ENCODE results near the gene ARMH3. TPM values are rescaled to one million over a fixed set of nuclear protein-coding genes. Genes with fewer than 3 reads are reported as not detected.
"Not testable (repeated sequence)": the region's sequence is repeated elsewhere in the genome, so short reads cannot be mapped to it uniquely, and the experiment has no call there.

The ARMH3 gene
- total RNA-seq, 1 donor from 2014 or later = 28.8 TPM

DNA sequence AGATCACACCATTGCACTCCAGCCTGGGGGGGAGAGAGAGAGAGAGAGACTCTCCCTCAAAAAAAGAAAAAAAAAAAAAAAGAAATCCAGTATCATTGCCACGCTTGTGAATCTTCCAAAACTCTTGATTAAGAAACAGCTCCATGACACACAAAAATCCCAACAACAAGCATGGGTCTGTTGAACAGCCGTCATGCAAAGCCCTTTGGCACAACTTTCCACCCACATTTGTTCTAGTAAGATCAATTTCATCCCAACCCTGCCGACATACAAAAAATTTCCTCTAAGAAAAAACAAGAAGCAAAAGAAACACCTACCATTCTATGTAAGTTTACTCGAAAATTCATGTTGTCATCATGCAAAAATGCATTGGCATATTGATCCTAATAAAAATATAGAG lies 62.8 kb downstream of the ARMH3 start:
- no peak for DNase-seq (ENCODE audit: extremely low spot score, unreplicated experiment)
- no peaks in the 10 kb centered on the region for H3K9me3 Mint-ChIP-seq (ENCODE audit: unreplicated experiment)
- TF ChIP-seq, protein P1, sequence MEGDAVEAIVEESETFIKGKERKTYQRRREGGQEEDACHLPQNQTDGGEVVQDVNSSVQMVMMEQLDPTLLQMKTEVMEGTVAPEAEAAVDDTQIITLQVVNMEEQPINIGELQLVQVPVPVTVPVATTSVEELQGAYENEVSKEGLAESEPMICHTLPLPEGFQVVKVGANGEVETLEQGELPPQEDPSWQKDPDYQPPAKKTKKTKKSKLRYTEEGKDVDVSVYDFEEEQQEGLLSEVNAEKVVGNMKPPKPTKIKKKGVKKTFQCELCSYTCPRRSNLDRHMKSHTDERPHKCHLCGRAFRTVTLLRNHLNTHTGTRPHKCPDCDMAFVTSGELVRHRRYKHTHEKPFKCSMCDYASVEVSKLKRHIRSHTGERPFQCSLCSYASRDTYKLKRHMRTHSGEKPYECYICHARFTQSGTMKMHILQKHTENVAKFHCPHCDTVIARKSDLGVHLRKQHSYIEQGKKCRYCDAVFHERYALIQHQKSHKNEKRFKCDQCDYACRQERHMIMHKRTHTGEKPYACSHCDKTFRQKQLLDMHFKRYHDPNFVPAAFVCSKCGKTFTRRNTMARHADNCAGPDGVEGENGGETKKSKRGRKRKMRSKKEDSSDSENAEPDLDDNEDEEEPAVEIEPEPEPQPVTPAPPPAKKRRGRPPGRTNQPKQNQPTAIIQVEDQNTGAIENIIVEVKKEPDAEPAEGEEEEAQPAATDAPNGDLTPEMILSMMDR (IDR thresholded peaks at IDR 0.05) = no peak
- peaks cover 46% of the 10 kb centered on the region for H3K36me3 Mint-ChIP-seq (ENCODE audit: unreplicated experiment)
- H3K4me1 Mint-ChIP-seq (ENCODE audit: unreplicated experiment) = peaks cover 12% of the 10 kb centered on the region
- H3K4me3 Mint-ChIP-seq (ENCODE audit: unreplicated experiment) = no peak overlapping the region
- no peak overlapping the region for H3K27ac Mint-ChIP-seq (ENCODE audit: unreplicated experiment)
- H3K27me3 Mint-ChIP-seq (ENCODE audit: unreplicated experiment) = no peaks in the 10 kb centered on the region

DNA sequence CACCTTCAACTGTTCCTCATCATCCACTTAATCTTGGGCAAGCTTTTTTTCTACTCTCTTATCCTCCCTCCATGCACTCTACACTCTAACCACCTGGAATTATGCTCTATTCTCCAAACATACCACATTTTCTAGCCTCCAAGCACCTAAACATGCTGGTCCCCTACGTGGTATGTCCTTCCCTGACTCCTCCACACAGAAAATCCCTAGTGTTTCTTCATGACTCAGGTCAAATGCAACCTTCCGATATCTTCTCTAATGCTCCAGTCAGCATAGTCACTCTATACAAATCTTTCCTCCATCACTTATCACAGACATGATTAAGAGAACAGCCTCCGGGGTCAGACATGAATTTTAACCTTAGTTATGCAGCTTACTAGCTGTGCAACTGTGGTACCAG lies 68.8 kb downstream of the ARMH3 start:
- TF ChIP-seq, protein P1 (IDR thresholded peaks at IDR 0.05) = no peak
- Mint-ChIP-seq H3K4me3 (ENCODE audit: unreplicated experiment) (no peak overlapping the region), H3K27me3 (ENCODE audit: unreplicated experiment) (no peaks in the 10 kb centered on the region), H3K27ac (ENCODE audit: unreplicated experiment) (no peak overlapping the region), H3K36me3 (ENCODE audit: unreplicated experiment) (peaks cover 52% of the 10 kb centered on the region), H3K4me1 (ENCODE audit: unreplicated experiment) (no peaks in the 10 kb centered on the region), H3K9me3 (ENCODE audit: unreplicated experiment) (no peaks in the 10 kb centered on the region)
- DNase-seq (ENCODE audit: extremely low spot score, unreplicated experiment) = no peak

DNA sequence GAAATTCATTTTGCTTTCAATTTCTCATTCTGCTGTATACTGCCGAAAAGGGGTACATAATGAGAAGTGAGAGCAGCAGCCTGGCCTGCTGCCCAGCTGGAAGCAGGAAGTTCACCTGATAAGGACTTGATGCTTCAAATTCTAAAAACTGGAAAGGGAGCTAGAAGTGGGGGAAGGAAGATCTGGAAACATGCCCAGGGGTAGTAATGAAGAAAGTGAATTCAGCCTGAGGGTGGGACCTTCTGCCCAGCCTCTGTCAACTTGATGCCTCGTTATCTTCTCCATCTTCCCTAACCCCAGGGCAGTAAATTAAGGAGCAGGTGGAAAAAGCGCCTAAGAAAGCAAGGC lies 69.4 kb downstream of the ARMH3 start:
- H3K36me3 Mint-ChIP-seq (ENCODE audit: unreplicated experiment) = peaks cover 49% of the 10 kb centered on the region
- TF ChIP-seq, protein P1 (IDR thresholded peaks at IDR 0.05) = no peak
- no peak overlapping the region for H3K4me3 Mint-ChIP-seq (ENCODE audit: unreplicated experiment)
- H3K4me1 Mint-ChIP-seq (ENCODE audit: unreplicated experiment) = no peaks in the 10 kb centered on the region
- H3K27ac Mint-ChIP-seq (ENCODE audit: unreplicated experiment) = no peak overlapping the region
- no peaks in the 10 kb centered on the region for H3K9me3 Mint-ChIP-seq (ENCODE audit: unreplicated experiment)
- no peaks in the 10 kb centered on the region for H3K27me3 Mint-ChIP-seq (ENCODE audit: unreplicated experiment)
- no peak for DNase-seq (ENCODE audit: extremely low spot score, unreplicated experiment)

DNA sequence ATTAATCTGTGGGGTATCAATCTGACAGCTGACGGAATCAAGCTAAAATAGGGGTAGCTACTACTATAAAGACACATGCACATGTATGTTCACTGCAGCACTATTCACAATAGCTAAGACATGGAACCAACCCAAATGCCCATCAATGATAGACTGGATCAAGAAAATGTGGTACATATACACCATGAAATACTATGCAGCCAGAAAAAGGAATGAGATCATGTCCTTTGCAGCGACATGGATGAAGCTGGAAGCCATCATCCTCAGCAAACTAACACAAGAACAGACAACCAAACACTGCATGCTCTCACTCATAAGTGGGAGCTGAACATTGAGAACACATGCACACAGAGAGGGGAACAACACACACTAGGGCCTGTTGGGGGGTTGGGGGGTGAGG lies 75.3 kb downstream of the ARMH3 start:
- H3K9me3 Mint-ChIP-seq (ENCODE audit: unreplicated experiment); H3K4me1 Mint-ChIP-seq (ENCODE audit: unreplicated experiment); H3K27ac Mint-ChIP-seq (ENCODE audit: unreplicated experiment); H3K27me3 Mint-ChIP-seq (ENCODE audit: unreplicated experiment); DNase-seq (ENCODE audit: extremely low spot score, unreplicated experiment); H3K4me3 Mint-ChIP-seq (ENCODE audit: unreplicated experiment): not testable (repeated sequence)
- H3K36me3 Mint-ChIP-seq (ENCODE audit: unreplicated experiment) = peaks cover 21% of the 10 kb centered on the region

DNA sequence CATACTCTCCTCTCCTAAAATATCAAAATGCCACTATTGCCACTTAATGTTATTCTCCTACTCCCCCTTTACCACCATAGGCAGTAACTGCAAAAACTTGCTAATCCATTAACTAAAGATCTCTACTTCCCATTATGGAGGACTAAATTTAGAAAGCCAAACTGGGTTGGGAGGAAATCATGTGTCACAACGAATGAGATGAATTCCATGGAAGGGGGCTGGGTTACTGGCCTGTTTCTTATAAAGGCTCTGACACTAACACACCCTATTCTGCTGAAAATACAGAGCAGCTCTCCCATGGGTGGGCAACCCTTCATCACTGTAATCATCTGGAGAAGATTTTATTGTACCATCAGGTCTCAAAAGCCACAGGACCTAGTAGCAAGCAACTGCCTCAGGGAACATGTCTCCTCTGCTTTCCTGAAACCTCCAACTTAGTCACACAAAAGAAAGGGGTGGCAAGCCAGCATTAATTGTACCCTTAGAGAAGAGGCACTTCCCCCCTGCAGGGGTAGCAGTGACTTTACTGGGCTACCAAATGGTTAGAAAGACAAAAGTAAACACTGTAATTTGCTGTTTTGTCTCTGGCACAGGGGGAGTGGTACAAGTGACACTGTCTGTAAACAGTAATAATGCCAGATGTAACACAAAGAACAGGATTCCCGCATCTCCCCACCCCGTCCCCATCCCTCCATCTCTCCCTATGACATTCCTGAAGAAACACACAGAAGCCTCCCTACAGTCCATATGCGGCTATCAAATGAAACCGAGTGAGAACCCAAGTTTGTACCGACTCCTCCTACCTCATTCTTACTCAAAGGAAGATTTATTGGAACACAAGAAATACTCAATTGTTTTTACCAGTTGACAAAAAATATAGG lies 81.6 kb downstream of the ARMH3 start:
- Mint-ChIP-seq H3K4me3 (ENCODE audit: unreplicated experiment) (no peak overlapping the region), H3K27me3 (ENCODE audit: unreplicated experiment) (no peaks in the 10 kb centered on the region), H3K36me3 (ENCODE audit: unreplicated experiment) (peaks cover 44% of the 10 kb centered on the region), H3K27ac (ENCODE audit: unreplicated experiment) (peak overlapping the region; percentile 70), H3K4me1 (ENCODE audit: unreplicated experiment) (peaks cover 16% of the 10 kb centered on the region), H3K9me3 (ENCODE audit: unreplicated experiment) (no peaks in the 10 kb centered on the region)
- TF ChIP-seq, protein P1 (IDR thresholded peaks at IDR 0.05) = no peak
- DNase-seq (ENCODE audit: extremely low spot score, unreplicated experiment) = no peak
